ENCODE results near the gene ART4.

DNA sequence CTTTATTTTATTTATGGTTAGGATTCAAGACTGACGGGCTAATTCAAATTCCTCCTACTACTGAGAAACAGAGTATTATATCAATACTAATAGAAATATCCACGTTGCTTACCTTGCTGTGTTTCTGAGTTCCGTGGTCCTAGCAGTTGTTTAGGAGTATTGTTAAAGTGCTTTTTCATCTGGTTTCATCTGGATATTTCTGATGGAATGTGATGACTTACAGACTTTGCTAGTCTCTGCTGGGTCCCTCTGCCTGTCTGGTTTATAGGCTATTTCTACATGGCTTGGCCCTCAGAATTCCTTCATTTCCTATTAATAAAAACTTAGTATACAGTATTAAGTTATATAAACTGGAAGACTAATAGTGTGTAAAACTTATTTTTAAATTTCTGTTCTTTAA, 29.3 kb downstream of the ART4 start, which contains the start of gene SMCO3:
- no peak for TF ChIP-seq EZH2phosphoT487 (IDR thresholded peaks at IDR 0.05)
- no peak for TF ChIP-seq CTCF (IDR thresholded peaks at IDR 0.05)
- TF ChIP-seq EZH2 (IDR thresholded peaks at IDR 0.05), result no peak

Data from neural progenitor cell (in vitro differentiated cells).